A673 (cell line): ENCODE measurements around the gene MTX2.

ENCODE experiments used
- CTCF ChIP-seq: fragments of 300-800, 200-600 bp; sonication (generic); conservative IDR thresholded peaks from 2 replicates; pipeline ENCODE4 v1.5.1; 2017; ENCODE audit warnings: low read depth, mild to moderate bottlenecking, antibody characterized with exemption, low read length, moderate library complexity, mixed read lengths
- EZH2 ChIP-seq: fragments of 200-600 bp; sonication (generic); IDR thresholded peaks from 2 replicates; pipeline ENCODE4 v1.6.1; 2017; ENCODE audit warnings: borderline replicate concordance, low read depth, mild to moderate bottlenecking, mixed read lengths, antibody characterized with exemption, low read length; ENCODE audit not compliant: poor library complexity, severe bottlenecking

DNA sequence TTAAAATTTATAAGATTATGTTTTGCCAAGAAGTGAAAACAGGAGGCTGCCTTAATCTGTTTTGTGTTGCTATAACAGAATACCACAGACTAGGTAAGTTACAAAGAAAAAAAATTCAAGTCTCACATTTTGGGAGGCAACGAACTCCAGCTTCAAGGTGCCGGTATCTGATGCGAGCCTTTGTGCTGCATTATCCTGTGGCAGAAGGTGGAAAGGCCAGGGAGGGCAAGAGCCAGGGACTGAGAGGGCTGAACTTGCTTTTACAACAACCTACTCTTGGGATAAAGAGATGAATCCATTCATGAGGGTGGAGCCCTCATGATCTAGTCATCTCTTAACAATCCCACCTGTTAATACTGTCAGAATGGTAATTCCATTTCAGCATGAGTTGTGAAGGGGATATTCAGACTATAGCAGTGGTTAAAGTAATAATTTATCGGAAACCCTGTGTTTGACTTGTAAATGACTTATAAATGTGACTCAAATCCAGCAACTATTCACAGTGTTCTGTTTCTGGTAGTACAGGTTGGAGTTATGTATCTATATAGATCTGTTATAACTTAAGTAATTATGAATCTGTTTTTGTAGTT is 3.7 kb downstream of the MTX2 start:
- no peak for TF ChIP-seq CTCF
- TF ChIP-seq EZH2: no peak
